RKO (cell line): ENCODE results near the gene HNRNPCL4.
"Not testable (repeated sequence)": the region's sequence is repeated elsewhere in the genome, so short reads cannot be mapped to it uniquely, and the experiment has no call there.

Source experiments
- DNase-seq: peaks from one replicate; pipeline ENCODE4 v3.0.0-alpha.2; 2016; ENCODE audit warnings: low spot score

Gene HNRNPCL4

DNA sequence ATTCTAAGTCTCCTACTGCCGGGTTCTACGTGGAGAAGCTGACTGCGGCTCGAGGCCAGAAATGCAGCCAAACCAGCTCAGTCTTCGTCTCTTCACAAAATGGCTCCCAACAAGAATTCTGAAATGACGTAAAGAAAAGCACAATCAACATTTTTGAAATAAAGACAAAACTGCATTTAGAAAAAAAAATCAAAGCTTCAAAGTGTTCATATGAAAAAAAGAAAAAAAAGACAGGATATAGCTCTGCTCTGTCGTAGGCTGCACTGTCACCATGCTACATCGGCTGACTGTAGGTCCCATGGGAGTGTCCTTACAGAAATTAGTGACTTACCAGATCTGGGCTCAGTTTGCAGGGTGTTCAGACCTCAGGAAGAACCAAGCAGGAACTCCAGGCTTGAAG is at the start of gene HNRNPCL4:
HNRNPCL4 (minus strand) TSS at position 101 of the 400 bp plus-strand sequence. CDS start 164 bp downstream, outside the sequence.
- not testable (repeated sequence) for DNase-seq

- DNase-seq, result not testable (repeated sequence)
Observed at GRCh38 chr1:13208712-13209111, 43.3 kb upstream of the HNRNPCL4 start.

DNA sequence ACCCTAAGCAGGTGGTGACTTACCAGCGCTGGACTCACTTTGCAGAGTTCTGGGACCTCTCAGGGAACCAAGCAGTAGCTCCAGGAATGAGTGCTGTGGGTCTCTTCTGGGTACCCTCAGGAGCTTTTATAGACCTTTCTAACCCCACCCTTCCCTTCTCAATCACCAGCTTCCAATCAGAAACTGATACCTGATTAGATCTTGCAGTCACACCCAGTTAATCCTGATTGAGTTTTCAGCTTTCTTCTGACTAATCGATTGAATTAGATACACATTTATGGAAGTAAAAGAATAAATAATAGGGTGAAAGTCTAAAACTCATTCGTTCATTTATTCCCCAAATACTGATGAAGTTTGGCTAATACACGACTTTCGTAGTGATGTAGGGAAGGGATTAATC is 35.9 kb upstream of the HNRNPCL4 start, which contains the start of gene PRAMEF13:
PRAMEF13 (minus strand) TSS at position 101 of the 400 bp plus-strand sequence. CDS start 1,820 bp downstream, outside the sequence.
- not testable (repeated sequence) for DNase-seq

DNA sequence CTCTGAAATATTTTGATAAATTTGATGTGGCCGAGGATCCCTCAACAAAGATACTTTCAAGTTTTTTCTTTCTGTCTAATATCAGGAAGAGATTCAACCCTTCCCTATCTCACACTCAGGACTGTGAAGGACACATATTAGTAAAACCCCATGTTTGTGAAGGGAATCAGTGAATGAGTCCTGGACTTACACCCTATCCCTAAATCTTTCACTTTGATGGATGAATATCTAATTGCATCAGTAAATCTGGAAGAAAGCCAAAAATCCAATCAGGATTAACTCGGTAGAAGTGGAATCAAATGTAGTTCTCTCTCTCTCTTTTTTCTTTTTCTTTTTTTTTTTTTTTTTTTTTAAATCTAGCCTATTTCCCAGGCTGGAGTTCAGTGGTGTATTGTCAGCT is 6.1 kb upstream of the HNRNPCL4 start, which contains the start of gene PRAMEF9:
PRAMEF9 (plus strand) TSS at position 301 of the 400 bp plus-strand sequence. CDS start 3,433 bp downstream, outside the sequence.
- DNase-seq, result not testable (repeated sequence)

DNA sequence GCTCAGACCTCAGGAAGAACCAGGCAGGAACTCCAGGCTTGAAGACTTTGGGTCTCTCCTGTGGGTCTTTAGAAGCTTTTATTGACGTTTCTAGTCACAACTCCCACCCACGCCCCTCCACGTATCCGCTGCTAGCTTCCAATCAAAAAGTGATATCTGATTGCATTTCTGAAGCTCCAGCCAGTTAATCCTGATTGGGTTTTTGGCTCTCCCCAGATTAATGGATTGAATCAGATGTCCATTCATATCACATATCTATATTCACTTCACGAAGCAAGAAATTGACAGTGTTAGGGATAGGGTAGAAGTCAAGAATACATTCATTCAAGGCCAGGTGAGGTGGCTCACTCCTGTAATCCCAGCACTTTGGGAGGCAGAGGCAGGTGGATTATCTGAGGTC is 9.5 kb downstream of the HNRNPCL4 start, which contains the start of gene PRAMEF26:
PRAMEF26 (minus strand) TSS at position 101 of the 400 bp plus-strand sequence. CDS start 2,914 bp downstream, outside the sequence.
- DNase-seq, result not testable (repeated sequence)

- not testable (repeated sequence) for DNase-seq
Observed at GRCh38 chr1:13116754-13117153, 48.7 kb downstream of the HNRNPCL4 start, which contains the start of gene HNRNPCL2. Gene HNRNPCL2, minus strand, starts transcription at chr1:13116854. Its CDS starts 454 bp downstream, at chr1:13116400.
